Rectal smooth muscle tissue (tissue), 1 donor: ENCODE measurements around the gene MTTP.

Experiments
- H3K27ac ChIP-seq: one replicate; pipeline ENCODE4 v1.7.0; 2013; ENCODE audit warnings: low read depth, low read length, inconsistent platforms
- H3K27me3 ChIP-seq: one replicate; pipeline ENCODE4 v1.7.0; 2013; ENCODE audit warnings: low read length; ENCODE audit not compliant: control insufficient read depth, insufficient read depth
- H3K36me3 ChIP-seq: one replicate; pipeline ENCODE4 v1.7.0; 2013; ENCODE audit warnings: low read length; ENCODE audit not compliant: control insufficient read depth, insufficient read depth
- H3K4me1 ChIP-seq: one replicate; pipeline ENCODE4 v1.7.0; 2013; ENCODE audit warnings: low read length; ENCODE audit not compliant: control insufficient read depth, insufficient read depth
- H3K4me3 ChIP-seq: one replicate; pipeline ENCODE4 v1.7.0; 2013; ENCODE audit warnings: low read length
- H3K9ac ChIP-seq: one replicate; pipeline ENCODE4 v1.7.0; 2013; ENCODE audit warnings: low read length

The MTTP gene

DNA sequence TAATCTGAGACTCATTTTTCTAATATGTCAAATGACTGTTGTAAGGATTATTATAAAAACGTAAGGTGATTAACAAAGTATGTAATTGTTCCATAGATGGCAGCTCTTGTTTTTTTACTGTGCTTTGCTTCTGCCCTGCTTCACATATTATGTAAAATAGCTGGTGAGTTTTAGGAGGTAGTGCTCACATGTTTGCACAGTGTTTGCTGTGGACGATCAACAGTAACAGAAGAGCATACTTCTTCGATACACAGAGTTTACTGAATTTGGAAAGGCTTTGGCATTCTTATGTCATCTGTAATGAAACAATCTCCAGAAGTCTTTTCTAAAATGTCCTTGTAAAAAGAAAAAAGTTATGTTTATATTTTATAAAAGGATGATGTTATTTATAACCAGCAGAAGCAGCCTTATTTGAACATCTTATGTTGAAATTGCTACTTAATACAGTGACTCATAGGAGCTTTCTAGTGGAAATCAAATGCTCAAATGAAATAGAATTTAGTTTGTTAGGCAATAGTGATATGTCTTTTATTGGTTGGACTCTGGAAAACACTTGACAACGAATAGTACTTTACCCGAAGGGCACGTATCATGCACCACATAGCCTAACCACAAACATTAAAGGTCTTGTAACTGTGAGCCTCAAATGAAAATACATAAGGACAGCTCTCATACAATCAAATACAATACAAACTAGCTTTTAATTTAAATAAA is 1.9 kb upstream of the MTTP start:
- peaks cover 4% of the 10 kb centered on the region for H3K4me1 ChIP-seq
- H3K9ac ChIP-seq = no peak overlapping the region
- H3K27me3 ChIP-seq = no peaks in the 10 kb centered on the region
- peak overlapping the region; percentile 80 for H3K27ac ChIP-seq
- H3K4me3 ChIP-seq = no peak overlapping the region
- H3K36me3 ChIP-seq = no peaks in the 10 kb centered on the region

DNA sequence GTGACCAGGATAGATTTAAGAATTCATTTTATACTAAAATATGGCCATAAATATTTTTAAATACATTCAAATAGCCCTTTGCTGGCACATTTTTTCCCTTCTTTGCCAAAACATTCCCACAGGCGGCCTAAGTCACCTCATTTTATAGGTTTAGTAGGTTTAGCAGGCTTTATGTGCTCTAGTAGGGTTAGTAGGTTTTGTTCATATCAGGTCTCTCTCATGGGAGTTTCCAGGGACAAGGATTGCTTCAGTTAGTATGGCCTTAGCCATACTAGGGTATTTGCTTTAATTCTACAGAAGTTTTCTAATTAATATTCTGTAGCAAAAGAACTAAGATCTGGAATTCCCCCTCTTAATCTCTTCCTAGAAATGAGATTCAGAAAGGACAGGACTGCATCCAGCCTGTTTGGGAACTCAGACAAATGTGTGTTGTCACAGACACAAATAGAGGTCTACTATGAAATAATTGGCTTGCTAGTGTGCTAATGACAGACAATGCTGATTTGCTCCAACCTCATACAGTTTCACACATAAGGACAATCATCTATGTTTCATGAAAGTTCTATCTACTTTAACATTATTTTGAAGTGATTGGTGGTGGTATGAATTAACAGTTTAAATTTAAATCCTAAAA is 772 bp upstream of the MTTP start:
- H3K4me1 ChIP-seq = peaks cover 3% of the 10 kb centered on the region
- H3K27ac ChIP-seq = peak overlapping the region; percentile 38
- no peak overlapping the region for H3K4me3 ChIP-seq

DNA sequence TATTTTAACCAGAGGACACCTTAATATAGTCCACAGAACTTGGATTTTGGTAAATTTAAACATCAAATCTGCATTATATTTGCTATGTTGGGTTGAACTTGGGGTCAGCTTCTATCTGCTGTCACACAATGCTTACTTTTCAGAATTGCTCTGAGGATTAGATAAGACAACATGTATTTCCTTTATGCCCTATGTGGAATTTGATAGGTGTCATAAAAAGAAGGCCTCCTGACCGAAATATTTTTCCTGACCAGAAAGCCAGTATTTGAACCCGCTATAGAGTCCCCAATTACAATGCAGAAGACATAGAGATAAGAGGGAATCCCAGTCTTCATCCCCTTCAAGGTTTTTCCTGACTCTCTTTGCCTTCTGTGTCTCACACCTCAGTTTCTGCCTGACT is 4.1 kb downstream of the MTTP start:
- Histone ChIP-seq H3K4me1 (no peaks in the 10 kb centered on the region), H3K4me3 (no peak overlapping the region), H3K36me3 (no peaks in the 10 kb centered on the region), H3K27me3 (no peaks in the 10 kb centered on the region), H3K9ac (no peak overlapping the region), H3K27ac (no peak overlapping the region)

More for the DNA sequence above, 772 bp upstream of the MTTP start:
- no peak overlapping the region for H3K9ac ChIP-seq
- H3K36me3 ChIP-seq = no peaks in the 10 kb centered on the region
- no peaks in the 10 kb centered on the region for H3K27me3 ChIP-seq

- Histone ChIP-seq H3K4me3 (no peak overlapping the region), H3K4me1 (no peaks in the 10 kb centered on the region)
Observed at GRCh38 chr4:99585516-99585915, 10.9 kb downstream of the MTTP start.

DNA sequence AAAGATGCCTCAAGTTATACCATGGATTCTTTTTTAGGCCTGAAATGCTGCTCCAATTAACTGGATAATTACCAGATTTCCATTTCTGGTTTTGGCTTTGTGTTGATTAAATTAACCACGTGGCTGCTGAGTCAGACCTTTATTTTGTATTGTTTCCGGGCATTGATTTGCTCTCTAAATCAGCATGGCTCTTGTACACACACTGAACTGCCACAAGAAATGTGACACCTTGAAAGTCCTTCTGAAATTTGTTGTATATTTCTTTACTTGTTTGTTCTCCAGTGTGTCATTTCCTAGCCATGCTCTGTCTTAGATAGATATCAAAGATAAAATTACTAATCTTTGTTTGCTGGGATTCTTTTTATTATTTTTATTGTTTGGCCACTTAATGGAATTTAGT is 11.7 kb downstream of the MTTP start:
- no peaks in the 10 kb centered on the region for H3K36me3 ChIP-seq
- H3K4me3 ChIP-seq = no peak overlapping the region
- H3K9ac ChIP-seq = no peak overlapping the region
- H3K27me3 ChIP-seq = no peaks in the 10 kb centered on the region
- no peaks in the 10 kb centered on the region for H3K4me1 ChIP-seq
- no peak overlapping the region for H3K27ac ChIP-seq

More at GRCh38 chr4:99585516-99585915, 10.9 kb downstream of the MTTP start:
- Histone ChIP-seq H3K36me3 (no peaks in the 10 kb centered on the region), H3K27ac (no peak overlapping the region), H3K27me3 (no peaks in the 10 kb centered on the region), H3K9ac (no peak overlapping the region)

- H3K4me3 ChIP-seq = no peak overlapping the region
- no peak overlapping the region for H3K27ac ChIP-seq
- no peaks in the 10 kb centered on the region for H3K36me3 ChIP-seq
Observed at GRCh38 chr4:99586797-99587196, 12.2 kb downstream of the MTTP start.

DNA sequence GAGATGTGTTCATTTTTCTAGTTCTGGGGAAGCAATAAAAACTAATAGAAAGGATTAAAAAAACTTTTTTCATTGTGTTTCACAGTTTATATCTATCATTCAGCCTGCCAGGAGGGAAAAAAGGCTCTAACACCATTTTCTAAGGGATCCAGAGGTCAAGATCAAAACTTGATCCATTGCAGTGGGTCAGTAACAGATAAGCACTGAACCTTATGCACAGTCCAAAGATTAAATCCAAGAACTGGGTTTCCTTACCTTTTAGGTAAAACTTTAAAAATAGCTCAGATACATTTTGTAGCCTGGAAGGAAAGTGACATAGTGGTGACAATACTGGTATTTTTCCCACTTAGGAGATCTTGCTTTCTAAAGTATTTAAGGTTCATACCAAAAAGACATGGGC is 12.7 kb downstream of the MTTP start:
- H3K9ac ChIP-seq = no peak overlapping the region
- no peak overlapping the region for H3K4me3 ChIP-seq
- H3K27me3 ChIP-seq = no peaks in the 10 kb centered on the region
- no peaks in the 10 kb centered on the region for H3K4me1 ChIP-seq
- no peaks in the 10 kb centered on the region for H3K36me3 ChIP-seq
- H3K27ac ChIP-seq = no peak overlapping the region

More at GRCh38 chr4:99586797-99587196, 12.2 kb downstream of the MTTP start:
- Histone ChIP-seq H3K27me3 (no peaks in the 10 kb centered on the region), H3K9ac (no peak overlapping the region), H3K4me1 (no peaks in the 10 kb centered on the region)

- no peaks in the 10 kb centered on the region for H3K27me3 ChIP-seq
- no peaks in the 10 kb centered on the region for H3K36me3 ChIP-seq
- H3K4me3 ChIP-seq = no peak overlapping the region
Observed at GRCh38 chr4:99587803-99588202, 13.2 kb downstream of the MTTP start.

DNA sequence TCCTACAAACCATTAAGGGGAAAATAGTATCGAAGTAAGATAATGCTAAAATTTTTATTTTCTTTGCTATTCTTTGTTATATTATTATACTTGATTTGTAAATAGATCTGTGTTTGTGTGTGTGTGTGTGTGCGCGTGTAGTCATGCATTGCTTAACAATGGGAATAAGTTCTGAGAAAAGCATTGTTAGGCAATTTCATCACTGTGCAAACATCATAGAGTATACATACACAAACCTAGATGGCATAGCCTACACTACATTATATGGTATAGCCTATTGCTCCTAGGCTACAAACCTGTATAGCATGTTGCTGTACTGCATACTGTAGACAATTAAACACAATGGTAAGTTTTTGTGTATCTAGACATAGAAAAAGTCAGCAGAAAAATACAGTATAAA is 17.1 kb downstream of the MTTP start:
- no peak overlapping the region for H3K4me3 ChIP-seq
- no peaks in the 10 kb centered on the region for H3K27me3 ChIP-seq
- no peak overlapping the region for H3K9ac ChIP-seq
- no peaks in the 10 kb centered on the region for H3K36me3 ChIP-seq
- H3K27ac ChIP-seq = no peak overlapping the region
- no peaks in the 10 kb centered on the region for H3K4me1 ChIP-seq

More at GRCh38 chr4:99587803-99588202, 13.2 kb downstream of the MTTP start:
- Histone ChIP-seq H3K9ac (no peak overlapping the region), H3K27ac (no peak overlapping the region), H3K4me1 (no peaks in the 10 kb centered on the region)

- Histone ChIP-seq H3K4me3 (no peak overlapping the region), H3K27ac (no peak overlapping the region), H3K9ac (no peak overlapping the region), H3K27me3 (no peaks in the 10 kb centered on the region), H3K36me3 (no peaks in the 10 kb centered on the region), H3K4me1 (no peaks in the 10 kb centered on the region)
Observed at GRCh38 chr4:99593781-99594641, 19.4 kb downstream of the MTTP start.

GRCh38 chr4:99594818-99595217 is 20.2 kb downstream of the MTTP start:
- H3K27me3 ChIP-seq = no peaks in the 10 kb centered on the region
- H3K9ac ChIP-seq = no peak overlapping the region
- H3K36me3 ChIP-seq = no peaks in the 10 kb centered on the region
- H3K27ac ChIP-seq = no peak overlapping the region
- H3K4me3 ChIP-seq = no peak overlapping the region
- no peaks in the 10 kb centered on the region for H3K4me1 ChIP-seq

- Histone ChIP-seq H3K4me3 (no peak overlapping the region), H3K36me3 (no peaks in the 10 kb centered on the region), H3K27me3 (no peaks in the 10 kb centered on the region), H3K9ac (no peak overlapping the region), H3K27ac (no peak overlapping the region), H3K4me1 (no peaks in the 10 kb centered on the region)
Observed at GRCh38 chr4:99606716-99607115, 32.1 kb downstream of the MTTP start.
